HepG2 (cell line): ENCODE results near the gene PAQR7. TPM values are rescaled to one million over a fixed set of nuclear protein-coding genes. Genes with fewer than 3 reads are reported as not detected.

Experiments used
- ATF4 ChIP-seq, 2 experiments: fragments of 450-650 bp in 1 of 2; sonication (generic) in 1 of 2; formaldehyde crosslinking; IDR thresholded peaks; 2 replicates each; pipeline versions ENCODE4 v1.5.0 to v1.8.0; 2020 to 2022; ENCODE audit warnings: mild to moderate bottlenecking in 1 of 2, missing genetic modification reagents in 1 of 2
- CEBPZ ChIP-seq: IDR thresholded peaks from 2 replicates; pipeline ENCODE4 v1.6.1; 2012; ENCODE audit warnings: low read length, improper control_type of control experiment
- E2F5 ChIP-seq: sonication (generic); formaldehyde crosslinking; conservative IDR thresholded peaks from 2 replicates; pipeline ENCODE4 v1.4.0; 2020; ENCODE audit warnings: missing genetic modification reagents
- FOSL1 ChIP-seq: sonication (generic); formaldehyde crosslinking; IDR thresholded peaks from 2 replicates; pipeline ENCODE4 v1.9.0; 2021; ENCODE audit warnings: missing genetic modification reagents, borderline replicate concordance
- FOSL2 ChIP-seq: sonication (generic); formaldehyde crosslinking; IDR thresholded peaks from 2 replicates; pipeline ENCODE4 v1.4.0; 2020; ENCODE audit warnings: missing genetic modification reagents
- HOMEZ ChIP-seq: IDR thresholded peaks from 2 replicates; pipeline ENCODE4 v1.6.1; 2016; ENCODE audit warnings: low read depth
- JUNB ChIP-seq: sonication (generic); formaldehyde crosslinking; IDR thresholded peaks from 2 replicates; pipeline ENCODE4 v1.8.0; 2022; ENCODE audit warnings: missing genetic modification reagents, mild to moderate bottlenecking, borderline replicate concordance
- NBN ChIP-seq: fragments of 450-650 bp; conservative IDR thresholded peaks from 2 replicates; pipeline ENCODE4 v1.6.1; 2017
- NFYC ChIP-seq: IDR thresholded peaks from 2 replicates; pipeline ENCODE4 v1.6.1; 2016; ENCODE audit warnings: missing genetic modification reagents, missing compliant biosample characterization
- PAWR ChIP-seq: sonication (generic); formaldehyde crosslinking; IDR thresholded peaks from 2 replicates; pipeline ENCODE4 v1.4.0; 2020; ENCODE audit warnings: missing genetic modification reagents, mild to moderate bottlenecking, borderline replicate concordance
- SRSF4 ChIP-seq: fragments of 200-400 bp; formaldehyde crosslinking; IDR thresholded peaks from one replicate; pipeline ENCODE4 v1.6.1; 2018; ENCODE audit warnings: mild to moderate bottlenecking, low read depth, low read length, moderate library complexity; ENCODE audit not compliant: poor library complexity, severe bottlenecking
- THAP7 ChIP-seq: sonication (generic); formaldehyde crosslinking; IDR thresholded peaks from 2 replicates; pipeline ENCODE4 v1.8.1; 2023; ENCODE audit warnings: mild to moderate bottlenecking, missing genetic modification reagents
- TOPORS ChIP-seq: sonication (generic); formaldehyde crosslinking; IDR thresholded peaks from 2 replicates; pipeline ENCODE4 v1.8.0; 2023; ENCODE audit warnings: mild to moderate bottlenecking, missing genetic modification reagents
- ZNF17 ChIP-seq: sonication (generic); formaldehyde crosslinking; IDR thresholded peaks from 2 replicates; pipeline ENCODE4 v1.5.0; 2020; ENCODE audit warnings: mild to moderate bottlenecking, missing genetic modification reagents
- ZNF30 ChIP-seq: sonication (generic); formaldehyde crosslinking; IDR thresholded peaks from 2 replicates; pipeline ENCODE4 v1.5.0; 2020; ENCODE audit warnings: mild to moderate bottlenecking, missing genetic modification reagents
- ZNF34 ChIP-seq: sonication (generic); formaldehyde crosslinking; IDR thresholded peaks from 2 replicates; pipeline ENCODE4 v1.4.0; 2020; ENCODE audit warnings: mild to moderate bottlenecking, missing genetic modification reagents, borderline replicate concordance
- ZNF432 ChIP-seq: sonication (generic); formaldehyde crosslinking; IDR thresholded peaks from 2 replicates; pipeline ENCODE4 v1.5.0; 2020; ENCODE audit warnings: missing genetic modification reagents, mild to moderate bottlenecking, borderline replicate concordance
- ZNF44 ChIP-seq: sonication (generic); formaldehyde crosslinking; IDR thresholded peaks from 2 replicates; pipeline ENCODE4 v1.5.1; 2020; ENCODE audit warnings: mild to moderate bottlenecking, missing genetic modification reagents
- ZNF619 ChIP-seq: sonication (generic); formaldehyde crosslinking; IDR thresholded peaks from 2 replicates; pipeline ENCODE4 v1.4.0; 2020; ENCODE audit warnings: mild to moderate bottlenecking, missing genetic modification reagents
- ZUFSP ChIP-seq: sonication (generic); formaldehyde crosslinking; IDR thresholded peaks from 2 replicates; pipeline ENCODE4 v1.9.0; 2021; ENCODE audit warnings: missing genetic modification reagents, mild to moderate bottlenecking, borderline replicate concordance
- polyA plus RNA-seq, 8 experiments: library from polyadenylated mRNA; depleted of rRNA in 3 of 8; stranded (reverse) in 7 of 8; unstranded in 1 of 8; fragments of >200 nt; fragmentation: Illumina TruSeq in 4 of 8; extraction: Trizol in 4 of 8; gene quantifications; 2 replicates each; pipeline versions ENCODE4 v1.2.1 to v1.2.3, GENCODE V29; 2011 to 2016; ENCODE audit warnings: low read depth in 4 of 8, missing spikeins in 1 of 8, mixed read lengths in 1 of 8; ENCODE audit not compliant: insufficient read depth in 1 of 8
- total RNA-seq, 5 experiments: library from RNA; depleted of rRNA; stranded (reverse); fragments of >200 nt; fragmentation: Illumina TruSeq; extraction: Trizol; gene quantifications; 2 replicates each; pipeline ENCODE4 v1.2.3, GENCODE V29; 2016; ENCODE audit warnings: low read depth in 1 of 5

Gene PAQR7
- total and polyA plus RNA-seq, 2 of the 13 experiments (the other 11 are each of a cell fraction or from before 2014, with no cell fraction given), result 13.2 to 16.6 TPM

- TF ChIP-seq ATF4 (CRISPR knock-in tag; IDR thresholded peaks at IDR 0.05), result 0 out of 4 replicates have a peak, but pooled peaks of 1 of the 2 experiments have one; percentile 9
- TF ChIP-seq FOSL1 (CRISPR knock-in tag), result no peak
- peak; percentile 44 for TF ChIP-seq FOSL2 (CRISPR knock-in tag)
- peak; percentile 41; the same call in 1 of the 2 replicates for TF ChIP-seq E2F5
- no peak for TF ChIP-seq TOPORS (CRISPR knock-in tag)
- TF ChIP-seq ZNF30, result no peak; the same call in 1 of the 2 replicates
- no peak for TF ChIP-seq ZNF17 (CRISPR knock-in tag)
- TF ChIP-seq HOMEZ (CRISPR knock-in tag), result no peak
- TF ChIP-seq CEBPZ, result no peak
- no peak for TF ChIP-seq ZNF619
- no peak for TF ChIP-seq ZUFSP (CRISPR knock-in tag)
- no peak for TF ChIP-seq SRSF4
- TF ChIP-seq ZNF34 (CRISPR knock-in tag), result no peak
- TF ChIP-seq PAWR (CRISPR knock-in tag), result no peak
- no peak for TF ChIP-seq NBN
- TF ChIP-seq THAP7 (CRISPR knock-in tag), result no peak
- no peak for TF ChIP-seq JUNB
- peak; percentile 26; the same call in 1 of the 2 replicates for TF ChIP-seq NFYC (CRISPR knock-in tag)
- no peak for TF ChIP-seq ZNF432 (CRISPR knock-in tag)
- TF ChIP-seq ZNF44 (CRISPR knock-in tag), result no peak
Measured at GRCh38 chr1:25819491-25820246, 55.8 kb downstream of the PAQR7 start, which contains the start of gene MTFR1L (continued).
